ENCODE results near the gene PLXNC1. TPM values are rescaled to one million over a fixed set of nuclear protein-coding genes. Genes with fewer than 3 reads are reported as not detected.

The PLXNC1 gene
- total and polyA plus RNA-seq, 3 donors from 2014 or later, result 36.5 to 201 (median 96.5) TPM

GRCh38 chr12:94178882-94179281, 30.5 kb downstream of the PLXNC1 start:
- TF ChIP-seq CTCF (IDR thresholded peaks at IDR 0.05) (no peak), POLR2A (IDR thresholded peaks at IDR 0.05) (no peak)
- no peaks in the 10 kb centered on the region for H3K36me3 ChIP-seq (ENCODE audit: low read depth, missing control alignments)

GRCh38 chr12:94179723-94180122, 31.3 kb downstream of the PLXNC1 start:
- H3K27ac ChIP-seq, result no peak overlapping the region
- H3K27me3 ChIP-seq, result no peaks in the 10 kb centered on the region
- TF ChIP-seq POLR2A (IDR thresholded peaks at IDR 0.05) (no peak), CTCF (IDR thresholded peaks at IDR 0.05) (no peak)
- no peaks in the 10 kb centered on the region for H3K36me3 ChIP-seq (ENCODE audit: low read depth, missing control alignments)
- DNase-seq, result no peak
- intact Hi-C loops (cut with DNase I; ENCODE audit: low total_unique reads), result no loop called here
- 64 to 66% methylated on average over 3 of the region's 3 CpGs for WGBS, 2 donors
- peaks cover 3% of the 10 kb centered on the region for H3K4me1 ChIP-seq
- H3K4me3 ChIP-seq, result no peak overlapping the region
- no peaks in the 10 kb centered on the region for H3K9me3 ChIP-seq

More at GRCh38 chr12:94178882-94179281, 30.5 kb downstream of the PLXNC1 start:
- Histone ChIP-seq H3K9me3 (no peaks in the 10 kb centered on the region), H3K27ac (no peak overlapping the region), H3K4me3 (no peak overlapping the region), H3K4me1 (peaks cover 3% of the 10 kb centered on the region), H3K27me3 (no peaks in the 10 kb centered on the region)
- WGBS, 2 donors, result 94 to 95% methylated on average over 3 of the region's 3 CpGs
- DNase-seq, result no peak
- intact Hi-C loops (cut with DNase I; ENCODE audit: low total_unique reads), result no loop called here

GRCh38 chr12:94180558-94181296, 32.4 kb downstream of the PLXNC1 start:
- no peak for DNase-seq
- H3K27ac ChIP-seq, result no peak overlapping the region
- no peak for TF ChIP-seq CTCF (IDR thresholded peaks at IDR 0.05)
- TF ChIP-seq POLR2A (IDR thresholded peaks at IDR 0.05), result no peak
- no peaks in the 10 kb centered on the region for H3K9me3 ChIP-seq
- H3K36me3 ChIP-seq (ENCODE audit: low read depth, missing control alignments), result no peaks in the 10 kb centered on the region
- WGBS, 2 donors, result 89% methylated on average over 6 of the region's 6 CpGs
- intact Hi-C loops (cut with DNase I; ENCODE audit: low total_unique reads), result no loop called here
- H3K4me1 ChIP-seq, result peaks cover 3% of the 10 kb centered on the region
- no peaks in the 10 kb centered on the region for H3K27me3 ChIP-seq
- H3K4me3 ChIP-seq, result no peak overlapping the region

GRCh38 chr12:94182986-94183707, 34.8 kb downstream of the PLXNC1 start:
- 40 to 48% methylated on average over 5 of the region's 5 CpGs for WGBS, 2 donors
- no peak overlapping the region for H3K4me3 ChIP-seq
- H3K36me3 ChIP-seq (ENCODE audit: low read depth, missing control alignments), result no peaks in the 10 kb centered on the region
- intact Hi-C loops (cut with DNase I; ENCODE audit: low total_unique reads), result no loop called here
- TF ChIP-seq POLR2A (IDR thresholded peaks at IDR 0.05), result no peak
- no peak for TF ChIP-seq CTCF (IDR thresholded peaks at IDR 0.05)
- no peak overlapping the region for H3K27ac ChIP-seq
- H3K9me3 ChIP-seq, result no peaks in the 10 kb centered on the region
- H3K4me1 ChIP-seq, result peaks cover 3% of the 10 kb centered on the region
- no peak for DNase-seq
- H3K27me3 ChIP-seq, result no peaks in the 10 kb centered on the region
